ENCODE data around the gene PRPF40B. TPM values are rescaled to one million over a fixed set of nuclear protein-coding genes. Genes with fewer than 3 reads are reported as not detected.

Gene PRPF40B
- total and polyA plus RNA-seq, 9 of the 15 experiments (the other 6 are each of a cell fraction or from before 2014, with no cell fraction given) = 0.55 to 10.6 (median 4.8) TPM

DNA sequence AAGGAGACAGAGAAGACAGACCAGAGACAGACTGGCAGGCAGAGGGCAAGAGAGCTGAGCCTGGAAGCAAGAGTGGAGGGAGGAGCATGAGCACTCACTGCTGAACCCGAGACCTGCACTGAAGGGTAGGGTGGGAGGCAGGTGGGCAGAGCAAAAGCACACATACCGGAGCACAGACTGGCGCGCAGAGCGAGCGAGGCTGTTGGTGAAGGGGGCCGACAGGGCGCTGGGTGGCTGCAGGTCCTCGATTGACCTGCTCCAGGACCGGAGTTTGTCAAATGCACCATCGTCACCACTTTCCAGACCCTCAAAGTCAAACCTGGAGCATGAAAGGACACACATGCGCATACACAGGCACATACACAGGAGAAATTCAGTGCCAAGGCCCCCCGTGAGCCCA, 34.9 kb downstream of the PRPF40B start:
- intact Hi-C loops (cut with micrococcal nuclease) (no loop called here), in situ Hi-C loops (cut with MboI) (no loop called here)
- ATAC-seq (no peak), DNase-seq (ENCODE audit: extremely low read depth in 1 of 4, low spot score in 3 of 4) (no peak), FAIRE-seq (no peak)
- Histone ChIP-seq H3K9me1 (ENCODE audit: control insufficient read depth, insufficient read depth, low read length) (no peaks in the 10 kb centered on the region), H4K20me1 (replicated peaks; ENCODE audit: control insufficient read depth, insufficient read depth, low read length) (no peaks in the 10 kb centered on the region), H3K9ac (ENCODE audit: insufficient read depth in 1 of 2, low read depth in 2 of 2, low read length in 2 of 2) (no peak overlapping the region), H3K9me3 (replicated peaks; ENCODE audit: control insufficient read depth, insufficient read depth, low read depth, low read length) (no peaks in the 10 kb centered on the region), H3K36me3 (ENCODE audit: control insufficient read depth, insufficient read depth, low read length) (peaks cover 11% of the 10 kb centered on the region; the same call in 1 of the 3 replicates), H3K27me3 (ENCODE audit: control insufficient read depth in 2 of 2, insufficient read depth in 2 of 2, low read length in 2 of 2) (no peaks in the 10 kb centered on the region), H3K4me3 (no peak overlapping the region), H2AFZ (ENCODE audit: low read depth, low read length) (no peak overlapping the region), H3K79me2 (ENCODE audit: control insufficient read depth, insufficient read depth, low read length) (no peaks in the 10 kb centered on the region), H3K4me2 (ENCODE audit: insufficient read depth, low read length) (no peak overlapping the region), H3K4me1 (replicated peaks in 1 of 2; ENCODE audit: control insufficient read depth in 2 of 2, insufficient read depth in 2 of 2, low read length in 2 of 2) (peaks cover 10 to 13% of the 10 kb centered on the region in 2 experiments; a peak in 4 of 5 replicates), H3K27ac (ENCODE audit: extremely low read depth, low read depth, low read length) (no peak overlapping the region)
- ChIA-PET POLR2A (interaction anchor here (1.0 to 1.1 kb wide), 2 partner anchors 83 to 106 kb away, joined by 3 read pairs; partner anchors contain the start of gene TMBIM6), CTCF (ENCODE audit: low intra/inter-chr PET ratio) (no interaction called here)
- TF ChIP-seq, protein P1, sequence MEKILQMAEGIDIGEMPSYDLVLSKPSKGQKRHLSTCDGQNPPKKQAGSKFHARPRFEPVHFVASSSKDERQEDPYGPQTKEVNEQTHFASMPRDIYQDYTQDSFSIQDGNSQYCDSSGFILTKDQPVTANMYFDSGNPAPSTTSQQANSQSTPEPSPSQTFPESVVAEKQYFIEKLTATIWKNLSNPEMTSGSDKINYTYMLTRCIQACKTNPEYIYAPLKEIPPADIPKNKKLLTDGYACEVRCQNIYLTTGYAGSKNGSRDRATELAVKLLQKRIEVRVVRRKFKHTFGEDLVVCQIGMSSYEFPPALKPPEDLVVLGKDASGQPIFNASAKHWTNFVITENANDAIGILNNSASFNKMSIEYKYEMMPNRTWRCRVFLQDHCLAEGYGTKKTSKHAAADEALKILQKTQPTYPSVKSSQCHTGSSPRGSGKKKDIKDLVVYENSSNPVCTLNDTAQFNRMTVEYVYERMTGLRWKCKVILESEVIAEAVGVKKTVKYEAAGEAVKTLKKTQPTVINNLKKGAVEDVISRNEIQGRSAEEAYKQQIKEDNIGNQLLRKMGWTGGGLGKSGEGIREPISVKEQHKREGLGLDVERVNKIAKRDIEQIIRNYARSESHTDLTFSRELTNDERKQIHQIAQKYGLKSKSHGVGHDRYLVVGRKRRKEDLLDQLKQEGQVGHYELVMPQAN (IDR thresholded peaks at IDR 0.05; ENCODE audit: borderline replicate concordance) = no peak
- TF ChIP-seq, protein P2, sequence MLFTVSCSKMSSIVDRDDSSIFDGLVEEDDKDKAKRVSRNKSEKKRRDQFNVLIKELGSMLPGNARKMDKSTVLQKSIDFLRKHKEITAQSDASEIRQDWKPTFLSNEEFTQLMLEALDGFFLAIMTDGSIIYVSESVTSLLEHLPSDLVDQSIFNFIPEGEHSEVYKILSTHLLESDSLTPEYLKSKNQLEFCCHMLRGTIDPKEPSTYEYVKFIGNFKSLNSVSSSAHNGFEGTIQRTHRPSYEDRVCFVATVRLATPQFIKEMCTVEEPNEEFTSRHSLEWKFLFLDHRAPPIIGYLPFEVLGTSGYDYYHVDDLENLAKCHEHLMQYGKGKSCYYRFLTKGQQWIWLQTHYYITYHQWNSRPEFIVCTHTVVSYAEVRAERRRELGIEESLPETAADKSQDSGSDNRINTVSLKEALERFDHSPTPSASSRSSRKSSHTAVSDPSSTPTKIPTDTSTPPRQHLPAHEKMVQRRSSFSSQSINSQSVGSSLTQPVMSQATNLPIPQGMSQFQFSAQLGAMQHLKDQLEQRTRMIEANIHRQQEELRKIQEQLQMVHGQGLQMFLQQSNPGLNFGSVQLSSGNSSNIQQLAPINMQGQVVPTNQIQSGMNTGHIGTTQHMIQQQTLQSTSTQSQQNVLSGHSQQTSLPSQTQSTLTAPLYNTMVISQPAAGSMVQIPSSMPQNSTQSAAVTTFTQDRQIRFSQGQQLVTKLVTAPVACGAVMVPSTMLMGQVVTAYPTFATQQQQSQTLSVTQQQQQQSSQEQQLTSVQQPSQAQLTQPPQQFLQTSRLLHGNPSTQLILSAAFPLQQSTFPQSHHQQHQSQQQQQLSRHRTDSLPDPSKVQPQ (CRISPR knock-in tag; IDR thresholded peaks at IDR 0.05; ENCODE audit: borderline replicate concordance) = no peak
- TF ChIP-seq ZC3H8 (IDR thresholded peaks at IDR 0.05) = no peak
- no peak for TF ChIP-seq OTX1 (CRISPR knock-in tag; IDR thresholded peaks at IDR 0.05)
- TF ChIP-seq ZZZ3 (IDR thresholded peaks at IDR 0.05) = no peak
- TF ChIP-seq TGIF2 (CRISPR knock-in tag; IDR thresholded peaks at IDR 0.05) = no peak
- TF ChIP-seq, protein P3, sequence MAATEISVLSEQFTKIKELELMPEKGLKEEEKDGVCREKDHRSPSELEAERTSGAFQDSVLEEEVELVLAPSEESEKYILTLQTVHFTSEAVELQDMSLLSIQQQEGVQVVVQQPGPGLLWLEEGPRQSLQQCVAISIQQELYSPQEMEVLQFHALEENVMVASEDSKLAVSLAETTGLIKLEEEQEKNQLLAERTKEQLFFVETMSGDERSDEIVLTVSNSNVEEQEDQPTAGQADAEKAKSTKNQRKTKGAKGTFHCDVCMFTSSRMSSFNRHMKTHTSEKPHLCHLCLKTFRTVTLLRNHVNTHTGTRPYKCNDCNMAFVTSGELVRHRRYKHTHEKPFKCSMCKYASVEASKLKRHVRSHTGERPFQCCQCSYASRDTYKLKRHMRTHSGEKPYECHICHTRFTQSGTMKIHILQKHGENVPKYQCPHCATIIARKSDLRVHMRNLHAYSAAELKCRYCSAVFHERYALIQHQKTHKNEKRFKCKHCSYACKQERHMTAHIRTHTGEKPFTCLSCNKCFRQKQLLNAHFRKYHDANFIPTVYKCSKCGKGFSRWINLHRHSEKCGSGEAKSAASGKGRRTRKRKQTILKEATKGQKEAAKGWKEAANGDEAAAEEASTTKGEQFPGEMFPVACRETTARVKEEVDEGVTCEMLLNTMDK (IDR thresholded peaks at IDR 0.05; ENCODE audit: borderline replicate concordance, insufficient read depth, low read depth, low read length, poor library complexity, severe bottlenecking) = no peak
- TF ChIP-seq ZSCAN32 (CRISPR knock-in tag; IDR thresholded peaks at IDR 0.05) = no peak
- no peak for TF ChIP-seq STAT5B (CRISPR knock-in tag; IDR thresholded peaks at IDR 0.05)
- TF ChIP-seq POLR2AphosphoS2 (IDR thresholded peaks at IDR 0.05; ENCODE audit: low read length) = no peak
- no peak for TF ChIP-seq SAFB2 (IDR thresholded peaks at IDR 0.05; ENCODE audit: borderline replicate concordance, low read depth, low read length, severe bottlenecking)
- TF ChIP-seq PTTG1 (tag; IDR thresholded peaks at IDR 0.05; ENCODE audit: low read depth) = no peak
- no peak for TF ChIP-seq ZEB2 (IDR thresholded peaks at IDR 0.05)
- TF ChIP-seq, protein P4, sequence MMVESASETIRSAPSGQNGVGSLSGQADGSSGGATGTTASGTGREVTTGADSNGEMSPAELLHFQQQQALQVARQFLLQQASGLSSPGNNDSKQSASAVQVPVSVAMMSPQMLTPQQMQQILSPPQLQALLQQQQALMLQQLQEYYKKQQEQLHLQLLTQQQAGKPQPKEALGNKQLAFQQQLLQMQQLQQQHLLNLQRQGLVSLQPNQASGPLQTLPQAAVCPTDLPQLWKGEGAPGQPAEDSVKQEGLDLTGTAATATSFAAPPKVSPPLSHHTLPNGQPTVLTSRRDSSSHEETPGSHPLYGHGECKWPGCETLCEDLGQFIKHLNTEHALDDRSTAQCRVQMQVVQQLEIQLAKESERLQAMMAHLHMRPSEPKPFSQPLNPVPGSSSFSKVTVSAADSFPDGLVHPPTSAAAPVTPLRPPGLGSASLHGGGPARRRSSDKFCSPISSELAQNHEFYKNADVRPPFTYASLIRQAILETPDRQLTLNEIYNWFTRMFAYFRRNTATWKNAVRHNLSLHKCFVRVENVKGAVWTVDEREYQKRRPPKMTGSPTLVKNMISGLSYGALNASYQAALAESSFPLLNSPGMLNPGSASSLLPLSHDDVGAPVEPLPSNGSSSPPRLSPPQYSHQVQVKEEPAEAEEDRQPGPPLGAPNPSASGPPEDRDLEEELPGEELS (CRISPR knock-in tag; IDR thresholded peaks at IDR 0.05; ENCODE audit: borderline replicate concordance) = no peak
- 69% methylated on average over 12 of the region's 13 CpGs for WGBS (ENCODE audit: insufficient coverage, low coverage, missing lambda C conversion rate)
- no TSS peak for BruUV-seq (replicated peaks)

All from K562 (cell line).